MM.1S (cell line): ENCODE data around the gene CPS1.

Experiments used
- CTCF ChIP-seq: fragments of 300-600 bp; sonication (generic); IDR thresholded peaks from 2 replicates; pipeline ENCODE4 v1.5.1; 2016; ENCODE audit warnings: antibody characterized with exemption, low read length, mixed read lengths
- EZH2 ChIP-seq: fragments of 300-600 bp; sonication (generic); optimal IDR thresholded peaks from 2 replicates; pipeline ENCODE3; 2017; ENCODE audit warnings: low read depth, mild to moderate bottlenecking, antibody characterized with exemption, low read length, mixed read lengths
- EZH2phosphoT487 ChIP-seq: fragments of 300-600 bp; sonication (generic); IDR thresholded peaks from 2 replicates; pipeline ENCODE4 v1.6.1; 2018; ENCODE audit warnings: antibody characterized with exemption, low read length

- TF ChIP-seq CTCF (no peak), EZH2phosphoT487 (no peak), EZH2 (no peak)
Measured at GRCh38 chr2:210522399-210522798, 34.0 kb upstream of the CPS1 start.
